Measurements from ENCODE around the gene KLF2.
"Not testable (repeated sequence)": the region's sequence is repeated elsewhere in the genome, so short reads cannot be mapped to it uniquely, and the experiment has no call there.

KLF2 gene

DNA sequence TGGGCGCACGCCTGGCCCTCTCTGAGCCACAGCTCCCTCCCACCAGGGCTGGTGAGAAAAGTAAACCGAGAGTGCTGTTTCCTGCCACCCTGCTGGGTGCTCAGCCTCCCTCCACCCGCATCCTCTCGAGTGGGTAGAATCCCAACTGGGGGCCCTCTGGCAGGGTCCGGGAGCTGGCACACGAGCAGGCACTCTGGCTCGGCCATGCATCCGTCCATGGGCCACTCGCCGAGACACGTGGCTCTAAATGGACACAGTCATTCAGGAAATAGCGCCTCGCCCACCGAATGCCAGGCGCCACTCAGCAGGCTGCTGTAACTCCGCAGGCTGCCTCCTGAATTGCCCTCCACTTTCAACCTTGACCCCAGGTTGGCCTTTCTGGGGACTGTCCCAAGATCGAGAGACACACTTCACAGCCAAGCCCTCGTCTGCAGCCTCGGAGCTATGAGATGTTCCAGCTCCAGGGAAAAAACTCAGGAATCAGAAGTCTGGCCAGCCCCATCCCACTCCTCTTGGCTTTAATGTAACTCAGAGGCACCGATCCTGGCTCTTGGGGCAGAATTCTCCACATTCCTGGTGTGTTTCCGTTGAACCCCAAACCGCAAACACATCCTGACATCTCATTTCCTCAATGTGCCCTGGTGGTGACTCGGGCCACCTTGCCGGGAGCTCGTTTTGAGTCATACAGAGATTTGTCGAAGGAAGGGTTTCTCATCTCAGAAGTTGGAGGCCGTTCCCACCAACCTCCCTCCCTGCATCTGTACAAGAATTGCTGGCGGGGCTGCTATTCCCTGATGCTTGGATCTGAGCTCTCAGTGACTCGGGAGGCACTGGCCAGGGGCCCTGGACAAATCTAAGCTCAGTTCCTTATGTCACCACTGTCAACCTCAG lies 14.1 kb downstream of the KLF2 start:
- peak; percentile 91 for DNase-seq (ENCODE audit: low spot score)

DNA sequence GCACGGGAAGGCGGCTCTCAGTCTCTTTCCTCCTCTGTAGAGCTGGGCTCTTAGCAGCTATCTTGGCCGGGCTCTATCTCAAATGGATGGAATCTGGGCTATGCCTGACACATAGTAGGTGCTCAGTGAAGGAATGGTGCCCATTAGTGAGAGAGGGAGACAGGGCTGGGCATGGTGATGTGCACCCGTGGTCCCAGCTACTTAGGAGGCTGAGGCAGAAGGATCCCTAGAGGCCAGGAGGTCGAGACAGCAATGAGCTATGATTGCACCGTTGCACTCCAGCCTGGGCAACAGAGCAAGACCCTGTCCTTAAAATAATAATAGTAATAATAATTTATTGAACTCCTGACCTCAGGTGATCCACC lies 14.7 kb downstream of the KLF2 start:
- no peak for DNase-seq (ENCODE audit: low spot score)

GRCh38 chr19:16340092-16340491 lies 15.5 kb downstream of the KLF2 start:
- no peak for DNase-seq (ENCODE audit: low spot score)

- no peak for DNase-seq (ENCODE audit: low spot score)
Observed at GRCh38 chr19:16340654-16341053, 16.0 kb downstream of the KLF2 start.

GRCh38 chr19:16342002-16342715 lies 17.5 kb downstream of the KLF2 start:
- peak; percentile 70 for DNase-seq (ENCODE audit: low spot score)

DNA sequence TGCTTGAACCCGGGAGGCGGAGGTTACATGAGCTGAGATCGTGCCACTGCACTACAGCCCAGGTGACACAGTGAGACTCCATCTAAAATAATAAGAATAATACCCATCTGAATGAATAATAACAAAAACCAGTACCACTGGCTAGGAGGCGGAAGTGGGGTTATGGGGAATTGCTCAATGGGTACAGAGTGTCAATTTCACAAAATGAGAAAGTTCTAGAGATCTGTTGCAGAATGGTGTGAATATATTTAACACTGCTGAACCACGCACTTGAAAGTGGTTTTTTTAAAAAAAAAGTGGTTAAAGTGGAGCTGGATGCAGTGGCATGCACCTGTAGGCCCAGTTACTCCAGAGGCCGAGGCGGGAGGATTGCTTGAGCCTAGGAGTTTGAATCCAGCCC lies 18.5 kb downstream of the KLF2 start:
- no peak for DNase-seq (ENCODE audit: low spot score)

GRCh38 chr19:16345457-16345856 lies 20.8 kb downstream of the KLF2 start:
- DNase-seq (ENCODE audit: low spot score) = no peak

- not testable (repeated sequence) for DNase-seq (ENCODE audit: low spot score)
Observed at GRCh38 chr19:16347099-16347498, 22.5 kb downstream of the KLF2 start.

- DNase-seq (ENCODE audit: low spot score) = no peak
Observed at GRCh38 chr19:16347706-16348105, 23.1 kb downstream of the KLF2 start.

DNA sequence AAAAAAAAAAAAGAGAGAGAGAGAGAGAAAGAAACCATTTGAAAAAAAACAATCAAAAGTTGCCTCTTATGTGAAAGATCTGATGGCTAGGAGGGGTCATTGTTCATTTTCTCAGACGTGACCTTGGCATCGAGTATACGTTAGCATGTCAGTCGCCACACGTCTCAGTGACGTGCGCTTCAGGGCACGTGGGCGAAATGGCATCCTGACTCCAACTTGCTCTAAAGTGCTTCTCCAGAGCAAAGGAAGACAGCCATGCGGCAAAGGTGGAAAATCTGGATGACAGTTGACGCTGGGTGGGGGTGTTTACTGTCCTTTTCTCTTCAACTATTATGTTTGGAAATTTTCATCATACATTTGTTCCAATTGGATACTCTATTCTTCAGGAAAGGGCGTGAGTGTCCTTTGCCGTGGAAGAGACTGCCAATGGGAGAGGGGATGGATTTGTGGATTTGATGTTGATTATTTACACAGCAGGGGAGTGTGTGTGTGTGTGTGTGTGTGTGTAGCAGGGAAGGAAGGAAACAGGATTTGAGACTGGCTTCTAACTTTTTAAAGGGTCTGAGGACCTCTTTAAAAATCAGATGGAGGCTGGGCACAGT lies 25.0 kb downstream of the KLF2 start:
- DNase-seq (ENCODE audit: low spot score) = no peak

DNA sequence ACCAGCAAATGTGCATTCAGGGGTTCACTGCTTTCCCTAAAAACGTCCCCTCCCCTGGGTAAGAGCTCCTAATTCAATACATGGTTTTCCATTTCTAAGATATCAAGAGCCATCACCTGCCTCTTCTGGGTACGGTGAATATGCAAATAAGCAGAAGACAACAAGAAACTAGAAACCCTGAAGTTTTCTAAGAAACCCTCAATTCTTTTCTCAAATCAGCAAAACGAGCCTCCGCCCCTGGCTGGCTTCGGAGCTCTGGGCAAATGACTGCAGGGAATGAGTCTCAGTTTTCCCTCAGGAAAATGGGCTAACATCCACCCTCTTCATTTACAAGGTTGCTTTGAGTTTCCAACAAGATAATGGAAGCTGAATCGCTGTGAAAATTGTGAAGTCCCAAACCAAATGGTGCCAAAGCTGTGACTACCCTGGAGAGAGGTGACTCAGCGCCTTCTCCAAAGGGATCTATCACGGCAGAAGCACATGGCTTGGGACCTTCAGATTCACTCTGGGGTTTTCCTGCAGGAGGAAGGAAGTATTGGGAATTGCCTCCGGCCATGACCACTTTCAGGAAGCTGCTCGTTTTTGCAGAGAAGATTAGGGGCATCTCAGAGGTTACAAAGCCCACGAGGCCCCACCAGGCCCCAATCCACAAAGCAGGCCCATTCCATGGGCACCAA lies 26.6 kb downstream of the KLF2 start:
- peak; percentile 62 for DNase-seq (ENCODE audit: low spot score)

- DNase-seq (ENCODE audit: low spot score) = no peak
Observed at GRCh38 chr19:16355293-16356043, 30.8 kb downstream of the KLF2 start.

DNA sequence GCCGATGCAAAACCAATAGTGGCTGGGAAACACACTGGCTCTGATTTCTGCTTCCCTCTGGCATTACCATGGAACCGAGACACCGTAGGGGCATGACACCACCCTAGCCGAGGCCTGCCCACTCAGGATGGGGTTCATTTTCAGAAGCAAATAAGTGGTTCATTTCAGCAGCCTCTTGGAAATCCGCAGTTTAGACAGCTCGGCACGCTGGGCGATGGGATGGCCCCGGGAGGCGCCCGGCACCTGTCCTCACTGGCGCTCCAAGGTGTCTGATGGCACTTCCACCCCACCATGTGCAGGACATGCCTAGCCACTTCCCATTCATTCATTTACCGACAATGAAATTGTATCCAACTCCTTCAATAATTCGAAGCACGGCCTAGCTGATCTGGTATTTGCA lies 33.8 kb downstream of the KLF2 start:
- DNase-seq (ENCODE audit: low spot score) = no peak

DNA sequence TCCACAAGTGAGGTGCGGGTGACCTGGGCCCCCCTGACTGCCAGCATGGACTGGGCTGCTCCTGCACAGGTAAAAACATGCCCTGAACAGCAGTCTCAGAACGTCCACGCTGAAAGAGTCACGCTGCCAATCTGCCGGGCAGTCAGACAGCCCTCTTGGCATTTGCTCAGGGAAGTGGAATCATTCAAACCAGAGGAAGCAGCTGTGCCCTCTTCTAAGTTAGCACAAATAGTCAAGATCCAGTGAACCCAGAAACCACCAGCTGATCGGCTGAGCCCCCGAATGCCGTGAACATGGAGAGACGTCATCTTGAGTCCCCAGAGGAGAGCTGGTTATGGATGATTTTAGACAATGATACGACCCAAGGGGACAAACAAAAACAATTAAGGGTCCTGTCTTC lies 34.4 kb downstream of the KLF2 start:
- DNase-seq (ENCODE audit: low spot score) = no peak

GRCh38 chr19:16359964-16360363 lies 35.3 kb downstream of the KLF2 start:
- no peak for DNase-seq (ENCODE audit: low spot score)

DNA sequence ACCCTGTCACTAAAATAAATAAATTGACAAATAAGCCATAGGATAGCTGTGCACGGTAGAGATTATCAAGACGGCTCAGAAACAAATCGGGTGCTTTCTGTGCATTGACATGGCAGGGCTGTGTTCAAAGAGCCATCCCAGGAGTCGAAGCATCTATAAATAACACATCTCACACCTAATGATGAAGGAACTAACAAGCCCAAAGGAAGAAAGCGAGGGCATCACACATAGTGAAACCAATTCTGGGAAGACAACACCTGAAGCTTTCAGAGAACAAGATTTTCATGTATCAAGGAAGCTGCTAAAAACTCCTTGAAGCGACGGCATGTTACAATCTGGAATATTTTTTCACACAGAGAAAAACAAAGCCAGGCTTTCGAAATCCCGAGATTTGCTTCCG lies 36.1 kb downstream of the KLF2 start:
- DNase-seq (ENCODE audit: low spot score) = no peak

DNA sequence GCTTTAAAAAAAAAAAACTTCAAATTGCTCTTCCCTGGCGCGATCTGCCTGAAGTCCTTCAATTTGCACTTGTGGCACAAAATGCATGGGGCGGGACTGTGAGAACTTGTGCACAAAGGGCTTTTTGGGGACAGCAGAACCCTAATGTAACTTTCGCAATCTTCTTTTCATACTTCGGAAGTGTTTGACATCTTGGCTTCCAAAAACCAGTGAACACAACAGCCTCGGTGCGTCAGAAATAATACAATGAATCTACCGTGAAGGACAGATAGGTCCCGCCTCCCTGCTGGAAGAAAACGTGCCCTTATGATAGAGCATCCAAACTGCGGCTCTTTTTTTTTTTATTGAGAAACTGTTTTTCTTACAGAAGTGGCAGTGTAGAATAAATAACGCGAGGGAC lies 36.6 kb downstream of the KLF2 start:
- no peak for DNase-seq (ENCODE audit: low spot score)

GRCh38 chr19:16361926-16362325 lies 37.3 kb downstream of the KLF2 start:
- no peak for DNase-seq (ENCODE audit: low spot score)

DNA sequence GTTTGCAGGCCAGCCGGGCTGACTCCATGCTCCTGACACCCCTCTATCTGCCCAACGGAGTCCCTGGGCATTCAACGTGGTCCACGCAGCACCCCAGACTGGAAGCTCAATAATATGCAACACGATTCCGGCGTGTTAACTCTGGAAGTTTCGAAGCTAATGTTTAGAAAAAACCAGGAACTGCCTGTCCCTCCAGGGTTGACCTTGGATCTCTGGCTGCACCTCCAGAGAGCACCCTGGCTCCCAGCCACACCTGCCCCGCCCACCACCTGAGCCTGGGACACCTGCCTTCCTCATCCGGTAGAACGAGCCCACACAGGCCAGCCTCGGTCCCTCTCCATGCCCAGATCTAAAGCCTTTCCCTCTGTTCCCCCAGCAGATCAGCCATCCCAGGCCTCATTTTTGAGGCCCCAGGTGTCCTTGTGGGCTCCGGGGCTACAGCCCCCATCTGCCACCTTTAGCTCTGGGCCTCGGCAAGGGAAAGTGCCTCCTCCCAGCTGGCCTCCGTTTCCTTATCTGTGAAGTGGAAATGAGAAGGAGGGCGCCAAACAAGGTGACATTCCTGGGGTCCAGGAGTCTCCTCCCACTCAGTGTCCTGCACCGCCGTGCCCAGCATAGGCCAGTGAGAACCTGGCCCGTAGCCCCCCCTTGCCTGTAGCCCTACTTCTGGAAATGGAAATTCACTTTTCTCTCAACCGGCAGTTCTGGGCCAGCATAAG lies 38.7 kb downstream of the KLF2 start:
- no peak for DNase-seq (ENCODE audit: low spot score)

- DNase-seq (ENCODE audit: low spot score) = no peak
Observed at GRCh38 chr19:16363852-16364230, 39.2 kb downstream of the KLF2 start.

DNA sequence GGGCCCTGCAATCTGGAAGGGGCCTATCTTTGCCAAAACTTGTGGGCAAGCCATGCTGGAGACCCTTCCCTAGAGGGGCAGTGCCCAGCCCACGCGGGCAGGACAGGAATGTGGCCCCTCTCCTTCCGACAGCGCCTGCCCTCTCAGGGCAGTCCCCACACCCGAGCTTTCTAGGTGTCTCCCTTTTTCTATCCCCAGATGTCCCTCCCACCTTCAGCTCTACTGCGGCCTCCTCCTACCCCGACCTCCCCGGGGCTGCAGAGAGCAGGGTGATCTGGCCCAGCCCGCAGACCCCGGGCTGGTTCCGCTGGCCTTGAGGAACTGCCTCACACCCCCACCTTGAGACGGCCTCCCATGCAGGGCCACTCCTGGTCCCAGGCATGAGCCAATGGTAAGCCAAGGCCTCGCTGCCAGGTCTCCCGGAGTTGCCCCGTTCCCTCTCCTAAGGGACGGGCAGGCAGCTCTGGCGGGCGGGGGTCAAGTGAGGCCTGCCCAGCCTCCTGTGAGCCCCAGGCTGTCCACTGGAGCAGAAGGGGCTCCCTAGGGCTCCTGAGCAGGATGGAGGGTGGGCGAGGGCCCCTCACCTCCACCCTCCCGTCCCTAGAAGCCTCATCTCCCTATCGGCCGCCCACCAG lies 39.7 kb downstream of the KLF2 start:
- no peak for DNase-seq (ENCODE audit: low spot score)

Data from AG08395 (cell line).